SK-N-SH (cell line): ENCODE data around the gene WNT5A. TPM values are rescaled to one million over a fixed set of nuclear protein-coding genes. Genes with fewer than 3 reads are reported as not detected.

Source experiments
- CTCF ChIA-PET: fragments of 300-600, 350-600 bp; formaldehyde crosslinking; extraction: SDS; loops from one replicate; lab custom pipeline; 2021; lab: Yijun Ruan, JAX
- POLR2A ChIA-PET: fragments of 350-600 bp; sonication (Branson Sonifier 250); formaldehyde crosslinking; extraction: SDS; loops from one replicate; lab custom pipeline; 2020; ENCODE audit warnings: antibody characterized with exemption, inconsistent platforms; lab: Yijun Ruan, JAX
- DNase-seq: peaks from one replicate; pipeline ENCODE4 v3.0.0; 2012
- H2AFZ ChIP-seq: fragments of 200-600 bp; sonication (generic); 2 replicates; pipeline ENCODE4 v1.8.1; 2016; ENCODE audit warnings: antibody characterized with exemption, mild to moderate bottlenecking, low read depth
- H3F3A ChIP-seq: fragments of 200-600 bp; sonication (generic); replicated peaks from 2 replicates; pipeline ENCODE3; 2016; ENCODE audit warnings: antibody characterized with exemption, mild to moderate bottlenecking; ENCODE audit not compliant: insufficient read depth
- H3K27ac ChIP-seq, 2 experiments: fragments of 200-500 bp in 1 of 2; fragments of 200-600 bp in 1 of 2; sonication (Bioruptor generic) in 1 of 2; sonication (generic), shearing (Covaris generic) in 1 of 2; 2 replicates each; pipeline versions ENCODE4 v1.5.1 to v1.6.1; 2014 to 2016; ENCODE audit warnings: low read depth in 2 of 2, inconsistent platforms in 1 of 2, low read length in 1 of 2, mild to moderate bottlenecking in 1 of 2, mixed read lengths in 1 of 2
- H3K27me3 ChIP-seq: fragments of 200-600 bp; sonication (generic), shearing (Covaris generic); 2 replicates; pipeline ENCODE4 v1.6.1; 2016; ENCODE audit warnings: mixed run types; ENCODE audit not compliant: insufficient read depth
- H3K36me3 ChIP-seq, 2 experiments: fragments of 200-500 bp in 1 of 2; fragments of 200-600 bp in 1 of 2; sonication (Bioruptor generic) in 1 of 2; sonication (generic) in 1 of 2; replicated peaks in 1 of 2; 2 replicates each; pipeline versions ENCODE3 to v1.5.1; 2014 to 2016; ENCODE audit warnings: low read length in 1 of 2, mild to moderate bottlenecking in 1 of 2; ENCODE audit not compliant: insufficient read depth in 2 of 2, control insufficient read depth in 1 of 2
- H3K4me1 ChIP-seq, 2 experiments: fragments of 200-500 bp in 1 of 2; fragments of 200-600 bp in 1 of 2; sonication (Bioruptor generic) in 1 of 2; sonication (generic), shearing (Covaris generic) in 1 of 2; 2 replicates each; pipeline versions ENCODE4 v1.5.1 to v1.6.1; 2014 to 2016; ENCODE audit warnings: low read depth in 1 of 2, low read length in 1 of 2, mixed run types in 1 of 2; ENCODE audit not compliant: insufficient read depth in 2 of 2, control insufficient read depth in 1 of 2
- H3K4me2 ChIP-seq: fragments of 200-600 bp; sonication (generic), shearing (Covaris generic); 2 replicates; pipeline ENCODE4 v1.6.1; 2017; ENCODE audit warnings: mixed run types
- H3K4me3 ChIP-seq, 2 experiments: fragments of 200-500 bp in 1 of 2; fragments of 200-600 bp in 1 of 2; sonication (Bioruptor generic) in 1 of 2; sonication (generic), shearing (Covaris generic) in 1 of 2; 2 replicates each; pipeline versions ENCODE4 v1.5.1 to v1.8.1; 2014 to 2016; ENCODE audit warnings: low read depth in 2 of 2, inconsistent platforms in 1 of 2, low read length in 1 of 2, mild to moderate bottlenecking in 1 of 2, mixed read lengths in 1 of 2, moderate library complexity in 1 of 2
- H3K79me2 ChIP-seq: fragments of 200-600 bp; sonication (generic); 2 replicates; pipeline ENCODE4 v1.8.1; 2017; ENCODE audit warnings: mild to moderate bottlenecking; ENCODE audit not compliant: insufficient read depth
- H3K9ac ChIP-seq: fragments of 200-600 bp; sonication (generic); 2 replicates; pipeline ENCODE4 v1.6.1; 2017; ENCODE audit warnings: mixed run types
- H3K9me2 ChIP-seq: fragments of 200-600 bp; sonication (generic); 2 replicates; pipeline ENCODE4 v1.6.1; 2017; ENCODE audit warnings: mixed run types
- H3K9me3 ChIP-seq: fragments of 200-600 bp; sonication (generic); 2 replicates; pipeline ENCODE4 v1.6.1; 2017; ENCODE audit warnings: mixed run types, mild to moderate bottlenecking, moderate library complexity
- H4K20me1 ChIP-seq: fragments of 200-600 bp; sonication (generic); 2 replicates; pipeline ENCODE4 v1.6.1; 2017; ENCODE audit warnings: mild to moderate bottlenecking, mixed run types; ENCODE audit not compliant: insufficient read depth
- CHD2 ChIP-seq: fragments of 150-350 bp; IDR thresholded peaks from 2 replicates; pipeline ENCODE4 v1.6.1; 2018; ENCODE audit warnings: low read length; ENCODE audit not compliant: partially characterized antibody
- EP300 ChIP-seq, 2 experiments: IDR thresholded peaks; 2 replicates each; pipeline versions ENCODE4 v1.4.0 to v1.6.1; 2012; ENCODE audit warnings: borderline replicate concordance in 1 of 2, low read depth in 1 of 2, low read length in 1 of 2
- EZH2phosphoT487 ChIP-seq: fragments of 200-600 bp; sonication (generic); IDR thresholded peaks from 2 replicates; pipeline ENCODE4 v1.6.1; 2017; ENCODE audit warnings: low read depth, mixed run types, mild to moderate bottlenecking, antibody characterized with exemption, moderate library complexity, borderline replicate concordance
- FOSL2 ChIP-seq: IDR thresholded peaks from 2 replicates; pipeline ENCODE4 v1.4.0; 2012; ENCODE audit warnings: low read depth, mild to moderate bottlenecking, moderate library complexity, borderline replicate concordance
- GABPA ChIP-seq: IDR thresholded peaks from 2 replicates; pipeline ENCODE4 v1.4.0; 2012; ENCODE audit warnings: low read depth, mild to moderate bottlenecking
- JUND ChIP-seq: IDR thresholded peaks from 2 replicates; pipeline ENCODE4 v1.4.0; 2012
- NFIC ChIP-seq: IDR thresholded peaks from 2 replicates; pipeline ENCODE4 v1.4.0; 2012; ENCODE audit warnings: borderline replicate concordance
- NRF1 ChIP-seq: IDR thresholded peaks from 2 replicates; pipeline ENCODE4 v1.6.1; 2012; ENCODE audit warnings: low read depth, mild to moderate bottlenecking, low read length
- RAD21 ChIP-seq: IDR thresholded peaks from 2 replicates; pipeline ENCODE4 v1.6.1; 2012; ENCODE audit warnings: mild to moderate bottlenecking, low read length
- RFX5 ChIP-seq: IDR thresholded peaks from 2 replicates; pipeline ENCODE4 v1.6.1; 2012; ENCODE audit warnings: mild to moderate bottlenecking, improper control_type of control experiment, low read length
- SIN3A ChIP-seq: IDR thresholded peaks from 2 replicates; pipeline ENCODE4 v1.6.1; 2012; ENCODE audit warnings: low read depth, mild to moderate bottlenecking, low read length, moderate library complexity, borderline replicate concordance
- SMC3 ChIP-seq: IDR thresholded peaks from 2 replicates; pipeline ENCODE4 v1.6.1; 2012; ENCODE audit warnings: low read depth, low read length, improper control_type of control experiment
- TAF1 ChIP-seq: IDR thresholded peaks from 2 replicates; pipeline ENCODE4 v1.6.1; 2012; ENCODE audit warnings: low read depth, mild to moderate bottlenecking, low read length, moderate library complexity, borderline replicate concordance
- TCF12 ChIP-seq: IDR thresholded peaks from 2 replicates; pipeline ENCODE4 v1.4.0; 2012
- TEAD4 ChIP-seq: IDR thresholded peaks from 2 replicates; pipeline ENCODE4 v1.4.0; 2012; ENCODE audit warnings: mild to moderate bottlenecking, borderline replicate concordance; ENCODE audit not compliant: insufficient read depth
- WGBS: methylation state at CpG from one replicate; pipeline ENCODE4 v1.1.6; 2017; ENCODE audit warnings: low lambda C conversion rate; 5-methylcytosine and 5-hydroxymethylcytosine counted together
- polyA plus RNA-seq, 3 experiments: library from polyadenylated mRNA; depleted of rRNA; stranded (reverse); fragments of >200 nt; gene quantifications; 2 replicates each; pipeline ENCODE4 v1.2.3, GENCODE V29; 2012
- TF ChIP-seq, protein P1 (sequence below): fragments of 200-600 bp; sonication (generic); IDR thresholded peaks from 2 replicates; pipeline ENCODE4 v1.6.1; 2017; ENCODE audit warnings: antibody characterized with exemption, mild to moderate bottlenecking, moderate library complexity
- TF ChIP-seq, protein P2 (sequence below): IDR thresholded peaks from 2 replicates; pipeline ENCODE4 v1.4.0; 2012; ENCODE audit warnings: low read depth
- TF ChIP-seq, protein P3 (sequence below): fragments of 150-350 bp; IDR thresholded peaks from 2 replicates; pipeline ENCODE4 v1.6.1; 2016; ENCODE audit warnings: mild to moderate bottlenecking, low read depth, low read length
- TF ChIP-seq, protein P4 (sequence below): IDR thresholded peaks from 2 replicates; pipeline ENCODE4; 2012
- TF ChIP-seq, protein P5 (sequence below): IDR thresholded peaks from 2 replicates; pipeline ENCODE4 v1.4.0; 2012; ENCODE audit warnings: low read depth, borderline replicate concordance

The WNT5A gene
- polyA plus RNA-seq, 1 of the 3 experiments (the other 2 are of a cell fraction): 30.7 TPM

DNA sequence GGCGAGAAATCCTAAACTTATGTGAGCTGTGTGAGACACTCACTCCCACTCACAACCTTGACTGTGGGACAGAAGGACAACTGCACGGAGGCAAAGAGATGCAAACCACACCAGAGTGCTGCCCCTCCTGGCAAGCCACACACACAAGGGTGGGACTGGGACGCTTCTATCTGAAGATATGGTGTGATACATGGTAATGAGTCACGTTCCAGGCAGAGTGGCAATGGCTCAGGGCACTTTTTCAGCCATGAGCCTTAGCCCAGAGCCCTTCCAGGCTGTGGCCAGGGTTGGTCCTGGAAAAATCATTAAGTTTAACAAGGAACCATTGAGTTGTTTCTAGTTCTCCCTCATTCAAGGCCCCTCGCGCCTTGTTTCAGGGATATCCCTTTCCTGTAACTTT is 56.1 kb downstream of the WNT5A start:
- TF ChIP-seq NFIC: no peak
- no peak for TF ChIP-seq FOSL2
- TF ChIP-seq, protein P1, sequence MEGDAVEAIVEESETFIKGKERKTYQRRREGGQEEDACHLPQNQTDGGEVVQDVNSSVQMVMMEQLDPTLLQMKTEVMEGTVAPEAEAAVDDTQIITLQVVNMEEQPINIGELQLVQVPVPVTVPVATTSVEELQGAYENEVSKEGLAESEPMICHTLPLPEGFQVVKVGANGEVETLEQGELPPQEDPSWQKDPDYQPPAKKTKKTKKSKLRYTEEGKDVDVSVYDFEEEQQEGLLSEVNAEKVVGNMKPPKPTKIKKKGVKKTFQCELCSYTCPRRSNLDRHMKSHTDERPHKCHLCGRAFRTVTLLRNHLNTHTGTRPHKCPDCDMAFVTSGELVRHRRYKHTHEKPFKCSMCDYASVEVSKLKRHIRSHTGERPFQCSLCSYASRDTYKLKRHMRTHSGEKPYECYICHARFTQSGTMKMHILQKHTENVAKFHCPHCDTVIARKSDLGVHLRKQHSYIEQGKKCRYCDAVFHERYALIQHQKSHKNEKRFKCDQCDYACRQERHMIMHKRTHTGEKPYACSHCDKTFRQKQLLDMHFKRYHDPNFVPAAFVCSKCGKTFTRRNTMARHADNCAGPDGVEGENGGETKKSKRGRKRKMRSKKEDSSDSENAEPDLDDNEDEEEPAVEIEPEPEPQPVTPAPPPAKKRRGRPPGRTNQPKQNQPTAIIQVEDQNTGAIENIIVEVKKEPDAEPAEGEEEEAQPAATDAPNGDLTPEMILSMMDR: no peak
- TF ChIP-seq, protein P2, sequence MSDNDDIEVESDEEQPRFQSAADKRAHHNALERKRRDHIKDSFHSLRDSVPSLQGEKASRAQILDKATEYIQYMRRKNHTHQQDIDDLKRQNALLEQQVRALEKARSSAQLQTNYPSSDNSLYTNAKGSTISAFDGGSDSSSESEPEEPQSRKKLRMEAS: no peak
- no peak for TF ChIP-seq CHD2
- no peak for TF ChIP-seq TCF12
- no peak for TF ChIP-seq RFX5
- no peak for TF ChIP-seq TEAD4
- TF ChIP-seq NRF1: no peak
- TF ChIP-seq EZH2phosphoT487: no peak
- TF ChIP-seq SMC3: no peak
- no peak for TF ChIP-seq JUND
- TF ChIP-seq EP300 (IDR thresholded peaks at IDR 0.05; ENCODE audit: borderline replicate concordance in 1 of 2, low read depth in 1 of 2, low read length in 1 of 2): no peak
- no peak for TF ChIP-seq RAD21
- TF ChIP-seq, protein P3, sequence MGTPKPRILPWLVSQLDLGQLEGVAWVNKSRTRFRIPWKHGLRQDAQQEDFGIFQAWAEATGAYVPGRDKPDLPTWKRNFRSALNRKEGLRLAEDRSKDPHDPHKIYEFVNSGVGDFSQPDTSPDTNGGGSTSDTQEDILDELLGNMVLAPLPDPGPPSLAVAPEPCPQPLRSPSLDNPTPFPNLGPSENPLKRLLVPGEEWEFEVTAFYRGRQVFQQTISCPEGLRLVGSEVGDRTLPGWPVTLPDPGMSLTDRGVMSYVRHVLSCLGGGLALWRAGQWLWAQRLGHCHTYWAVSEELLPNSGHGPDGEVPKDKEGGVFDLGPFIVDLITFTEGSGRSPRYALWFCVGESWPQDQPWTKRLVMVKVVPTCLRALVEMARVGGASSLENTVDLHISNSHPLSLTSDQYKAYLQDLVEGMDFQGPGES: no peak
- TF ChIP-seq, protein P4, sequence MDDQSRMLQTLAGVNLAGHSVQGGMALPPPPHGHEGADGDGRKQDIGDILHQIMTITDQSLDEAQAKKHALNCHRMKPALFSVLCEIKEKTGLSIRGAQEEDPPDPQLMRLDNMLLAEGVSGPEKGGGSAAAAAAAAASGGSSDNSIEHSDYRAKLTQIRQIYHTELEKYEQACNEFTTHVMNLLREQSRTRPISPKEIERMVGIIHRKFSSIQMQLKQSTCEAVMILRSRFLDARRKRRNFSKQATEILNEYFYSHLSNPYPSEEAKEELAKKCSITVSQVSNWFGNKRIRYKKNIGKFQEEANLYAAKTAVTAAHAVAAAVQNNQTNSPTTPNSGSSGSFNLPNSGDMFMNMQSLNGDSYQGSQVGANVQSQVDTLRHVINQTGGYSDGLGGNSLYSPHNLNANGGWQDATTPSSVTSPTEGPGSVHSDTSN: no peak
- TF ChIP-seq GABPA: no peak
- TF ChIP-seq, protein P5, sequence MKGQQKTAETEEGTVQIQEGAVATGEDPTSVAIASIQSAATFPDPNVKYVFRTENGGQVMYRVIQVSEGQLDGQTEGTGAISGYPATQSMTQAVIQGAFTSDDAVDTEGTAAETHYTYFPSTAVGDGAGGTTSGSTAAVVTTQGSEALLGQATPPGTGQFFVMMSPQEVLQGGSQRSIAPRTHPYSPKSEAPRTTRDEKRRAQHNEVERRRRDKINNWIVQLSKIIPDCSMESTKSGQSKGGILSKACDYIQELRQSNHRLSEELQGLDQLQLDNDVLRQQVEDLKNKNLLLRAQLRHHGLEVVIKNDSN: no peak
- no peak for TF ChIP-seq TAF1
- TF ChIP-seq SIN3A: no peak
- Histone ChIP-seq H3K9me2 (no peaks in the 10 kb centered on the region), H3K27ac (no peak overlapping the region), H3K79me2 (no peaks in the 10 kb centered on the region), H2AFZ (no peak overlapping the region), H3K9ac (no peak overlapping the region), H3F3A (no peaks in the 10 kb centered on the region), H3K9me3 (no peaks in the 10 kb centered on the region), H3K4me1 (no peaks in the 10 kb centered on the region), H3K4me2 (no peak overlapping the region), H3K27me3 (no peaks in the 10 kb centered on the region), H3K36me3 (no peaks in the 10 kb centered on the region), H3K4me3 (no peak overlapping the region), H4K20me1 (no peaks in the 10 kb centered on the region)
- no peak for DNase-seq
- POLR2A ChIA-PET: no interaction called here
- WGBS: 84% methylated on average over 6 of the region's 6 CpGs
- CTCF ChIA-PET: no interaction called here
